ENCODE results near the gene RPS6KA2. TPM values are rescaled to one million over a fixed set of nuclear protein-coding genes. Genes with fewer than 3 reads are reported as not detected.

Gene RPS6KA2
- total RNA-seq, 1 experiment from 2014 or later, result 12.3 TPM

DNA sequence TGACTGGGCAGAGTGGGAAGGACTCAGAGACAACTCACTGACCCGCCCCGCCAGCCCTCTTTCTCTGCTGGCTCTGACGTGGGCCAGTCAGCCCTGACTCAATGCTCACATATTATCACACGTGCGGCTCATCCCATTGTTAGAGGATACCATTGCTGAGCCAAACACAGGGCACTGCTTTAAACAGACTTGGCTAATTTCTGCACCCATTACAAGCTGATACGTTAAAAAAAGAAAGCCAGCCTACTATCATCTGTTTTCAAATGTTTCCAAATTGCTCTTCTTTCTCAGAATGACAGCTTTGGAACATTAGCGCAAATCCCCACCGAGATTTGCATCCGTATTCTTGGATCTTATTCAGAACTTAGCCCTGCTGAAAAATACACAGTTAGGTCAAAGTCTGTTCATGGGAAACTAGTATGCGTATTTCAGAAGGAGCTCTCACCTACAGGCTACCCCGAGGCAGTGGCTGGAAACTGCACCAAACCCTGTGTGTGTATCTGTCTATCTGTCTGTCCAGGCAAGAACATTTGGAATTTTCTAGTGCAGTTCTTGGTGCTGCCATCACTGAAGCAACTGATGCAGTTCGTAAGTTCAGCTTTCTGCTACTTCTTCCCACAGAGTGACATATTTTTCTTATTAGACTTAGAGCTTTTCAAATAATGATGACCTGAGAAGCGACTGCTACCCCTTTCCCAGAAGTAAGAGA is 73.3 kb downstream of the RPS6KA2 start:
- Histone ChIP-seq H3K79me2 (ENCODE audit: insufficient read depth, low read length) (no peaks in the 10 kb centered on the region; the same call in 1 of the 2 replicates), H2BK120ac (ENCODE audit: low read depth, low read length, poor library complexity, severe bottlenecking) (no peak overlapping the region), H3K14ac (ENCODE audit: insufficient read depth, low read length) (no peak overlapping the region), H4K20me1 (ENCODE audit: control insufficient read depth, insufficient read depth, insufficient read length) (no peaks in the 10 kb centered on the region), H2AK5ac (ENCODE audit: insufficient read length, low read length) (no peak overlapping the region), H3K9ac (ENCODE audit: extremely low read depth, insufficient read length, low read length) (no peak overlapping the region), H2BK12ac (ENCODE audit: insufficient read length, low read depth, low read length) (no peak overlapping the region), H2AFZ (ENCODE audit: low read length) (no peak overlapping the region), H4K8ac (replicated peaks; ENCODE audit: insufficient read length, low read depth, low read length) (no peak overlapping the region), H3K79me1 (ENCODE audit: insufficient read depth, low read depth, low read length, poor library complexity, severe bottlenecking) (no peaks in the 10 kb centered on the region), H3K4ac (ENCODE audit: low read depth, low read length) (no peak overlapping the region), H4K5ac (ENCODE audit: insufficient read length, low read depth, low read length) (no peak overlapping the region), H3K9me3 (ENCODE audit: control insufficient read depth, low read depth, low read length) (no peaks in the 10 kb centered on the region), H3K27me3 (ENCODE audit: insufficient read depth, low read length) (no peaks in the 10 kb centered on the region), H3T11ph (ENCODE audit: low read length) (no peak overlapping the region), H4K91ac (ENCODE audit: insufficient read length, low read depth, low read length) (no peak overlapping the region), H2BK15ac (ENCODE audit: low read depth, low read length) (no peak overlapping the region), H2BK5ac (ENCODE audit: insufficient read length, low read length) (no peak overlapping the region), H3K23ac (ENCODE audit: insufficient read length, low read depth, low read length) (no peak overlapping the region), H3K27ac (ENCODE audit: insufficient read length, low read depth, low read length) (no peak overlapping the region), H3K4me1 (ENCODE audit: insufficient read depth, low read length) (peaks cover 4% of the 10 kb centered on the region; the same call in 1 of the 2 replicates), H3K4me2 (ENCODE audit: insufficient read depth, insufficient read length, low read length) (no peak overlapping the region), H3K18ac (ENCODE audit: insufficient read length, low read depth, low read length) (no peak overlapping the region), H3K23me2 (ENCODE audit: insufficient read length, low read depth, low read length, poor library complexity, severe bottlenecking) (no peaks in the 10 kb centered on the region), H2BK20ac (ENCODE audit: low read depth, low read length, poor library complexity, severe bottlenecking) (no peak overlapping the region), H3K56ac (ENCODE audit: insufficient read length, low read depth, low read length) (no peak overlapping the region)
- Mint-ChIP-seq H3K4me3 (no peak overlapping the region), H3K27ac (no peak overlapping the region), H3K9me3 (no peaks in the 10 kb centered on the region), H3K4me1 (peaks cover 35 to 39% of the 10 kb centered on the region in 2 experiments), H3K36me3 (ENCODE audit: insufficient read depth in 1 of 3, low read depth in 3 of 3) (peaks cover 0 to 5% (median 0%) of the 10 kb centered on the region in 3 experiments; a peak in 2 of 7 replicates), H3K27me3 (ENCODE audit: low read depth) (peaks cover 2% of the 10 kb centered on the region; the same call in 1 of the 2 replicates)
- DNase-seq, result no peak
- TF ChIP-seq, protein P1, sequence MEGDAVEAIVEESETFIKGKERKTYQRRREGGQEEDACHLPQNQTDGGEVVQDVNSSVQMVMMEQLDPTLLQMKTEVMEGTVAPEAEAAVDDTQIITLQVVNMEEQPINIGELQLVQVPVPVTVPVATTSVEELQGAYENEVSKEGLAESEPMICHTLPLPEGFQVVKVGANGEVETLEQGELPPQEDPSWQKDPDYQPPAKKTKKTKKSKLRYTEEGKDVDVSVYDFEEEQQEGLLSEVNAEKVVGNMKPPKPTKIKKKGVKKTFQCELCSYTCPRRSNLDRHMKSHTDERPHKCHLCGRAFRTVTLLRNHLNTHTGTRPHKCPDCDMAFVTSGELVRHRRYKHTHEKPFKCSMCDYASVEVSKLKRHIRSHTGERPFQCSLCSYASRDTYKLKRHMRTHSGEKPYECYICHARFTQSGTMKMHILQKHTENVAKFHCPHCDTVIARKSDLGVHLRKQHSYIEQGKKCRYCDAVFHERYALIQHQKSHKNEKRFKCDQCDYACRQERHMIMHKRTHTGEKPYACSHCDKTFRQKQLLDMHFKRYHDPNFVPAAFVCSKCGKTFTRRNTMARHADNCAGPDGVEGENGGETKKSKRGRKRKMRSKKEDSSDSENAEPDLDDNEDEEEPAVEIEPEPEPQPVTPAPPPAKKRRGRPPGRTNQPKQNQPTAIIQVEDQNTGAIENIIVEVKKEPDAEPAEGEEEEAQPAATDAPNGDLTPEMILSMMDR (conservative IDR thresholded peaks at IDR 0.05), result no peak
- WGBS (ENCODE audit: extremely low coverage, insufficient read length, low lambda C conversion rate), result no CpG with 5 or more reads among the region's 13 CpGs
